ENCODE data around the gene ITGB5.

ITGB5 gene

GRCh38 chr3:124771083-124771445 lies 116.1 kb downstream of the ITGB5 start:
- no peak overlapping the region for H3K4me3 ChIP-seq (ENCODE audit: low read length)
- no peak for DNase-seq (ENCODE audit: low read depth)
- TF ChIP-seq CTCF (IDR thresholded peaks at IDR 0.05; ENCODE audit: insufficient read depth, low read depth, low read length, missing control alignments) = no peak

- DNase-seq (ENCODE audit: low read depth) = peak; percentile 48
- no peak overlapping the region for H3K4me3 ChIP-seq (ENCODE audit: low read length)
- no peak for TF ChIP-seq CTCF (IDR thresholded peaks at IDR 0.05; ENCODE audit: insufficient read depth, low read depth, low read length, missing control alignments)
Observed at GRCh38 chr3:124770336-124771082, 116.7 kb downstream of the ITGB5 start.

GRCh38 chr3:124769462-124769861 lies 117.7 kb downstream of the ITGB5 start:
- H3K4me3 ChIP-seq (ENCODE audit: low read length) = no peak overlapping the region
- no peak for DNase-seq (ENCODE audit: low read depth)
- no peak for TF ChIP-seq CTCF (IDR thresholded peaks at IDR 0.05; ENCODE audit: insufficient read depth, low read depth, low read length, missing control alignments)

- H3K4me3 ChIP-seq (ENCODE audit: low read length) = no peak overlapping the region
- TF ChIP-seq CTCF (IDR thresholded peaks at IDR 0.05; ENCODE audit: insufficient read depth, low read depth, low read length, missing control alignments) = peak; percentile 57
- peak; percentile 69 for DNase-seq (ENCODE audit: low read depth)
Observed at GRCh38 chr3:124768812-124769211, 118.4 kb downstream of the ITGB5 start.

- no peak for DNase-seq (ENCODE audit: low read depth)
- no peak for TF ChIP-seq CTCF (IDR thresholded peaks at IDR 0.05; ENCODE audit: insufficient read depth, low read depth, low read length, missing control alignments)
- no peak overlapping the region for H3K4me3 ChIP-seq (ENCODE audit: low read length)
Observed at GRCh38 chr3:124767691-124768090, 119.5 kb downstream of the ITGB5 start.

- TF ChIP-seq CTCF (IDR thresholded peaks at IDR 0.05; ENCODE audit: insufficient read depth, low read depth, low read length, missing control alignments) = no peak
- no peak overlapping the region for H3K4me3 ChIP-seq (ENCODE audit: low read length)
- DNase-seq (ENCODE audit: low read depth) = no peak
Observed at GRCh38 chr3:124767264-124767663, 119.9 kb downstream of the ITGB5 start.

Data from epithelial cell of esophagus (primary cell).